Measurements from ENCODE around the gene SLC47A2.

GRCh38 chr17:19647697-19648474 is 68.5 kb downstream of the SLC47A2 start:
- TF ChIP-seq, protein P1, sequence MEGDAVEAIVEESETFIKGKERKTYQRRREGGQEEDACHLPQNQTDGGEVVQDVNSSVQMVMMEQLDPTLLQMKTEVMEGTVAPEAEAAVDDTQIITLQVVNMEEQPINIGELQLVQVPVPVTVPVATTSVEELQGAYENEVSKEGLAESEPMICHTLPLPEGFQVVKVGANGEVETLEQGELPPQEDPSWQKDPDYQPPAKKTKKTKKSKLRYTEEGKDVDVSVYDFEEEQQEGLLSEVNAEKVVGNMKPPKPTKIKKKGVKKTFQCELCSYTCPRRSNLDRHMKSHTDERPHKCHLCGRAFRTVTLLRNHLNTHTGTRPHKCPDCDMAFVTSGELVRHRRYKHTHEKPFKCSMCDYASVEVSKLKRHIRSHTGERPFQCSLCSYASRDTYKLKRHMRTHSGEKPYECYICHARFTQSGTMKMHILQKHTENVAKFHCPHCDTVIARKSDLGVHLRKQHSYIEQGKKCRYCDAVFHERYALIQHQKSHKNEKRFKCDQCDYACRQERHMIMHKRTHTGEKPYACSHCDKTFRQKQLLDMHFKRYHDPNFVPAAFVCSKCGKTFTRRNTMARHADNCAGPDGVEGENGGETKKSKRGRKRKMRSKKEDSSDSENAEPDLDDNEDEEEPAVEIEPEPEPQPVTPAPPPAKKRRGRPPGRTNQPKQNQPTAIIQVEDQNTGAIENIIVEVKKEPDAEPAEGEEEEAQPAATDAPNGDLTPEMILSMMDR (IDR thresholded peaks at IDR 0.05) = no peak
- TF ChIP-seq POLR2AphosphoS5 (IDR thresholded peaks at IDR 0.05) = no peak
- no peak for TF ChIP-seq POLR2A (IDR thresholded peaks at IDR 0.05)
